Osteoblast (primary cell): ENCODE data around the gene ZBED1. TPM values are rescaled to one million over a fixed set of nuclear protein-coding genes. Genes with fewer than 3 reads are reported as not detected.
A peak's percentile ranks its signal among the peaks of the same experiment; 100 is the strongest.

ENCODE experiments used
- DNase-seq: peaks from one replicate; pipeline ENCODE4 v3.0.0; 2011; ENCODE audit warnings: low spot score, mixed read lengths; ENCODE audit not compliant: insufficient read length; ENCODE audit errors: missing footprints
- H2AFZ ChIP-seq: 2 replicates; pipeline ENCODE4 v1.6.0; 2011; ENCODE audit warnings: mild to moderate bottlenecking, low read length
- H3K27ac ChIP-seq: 2 replicates; pipeline ENCODE4 v1.5.1; 2011; ENCODE audit warnings: mild to moderate bottlenecking, low read depth, low read length, moderate library complexity
- H3K27me3 ChIP-seq: 2 replicates; pipeline ENCODE4 v1.6.0; 2012; ENCODE audit warnings: mild to moderate bottlenecking, control low read depth, inconsistent platforms, low read length, moderate library complexity; ENCODE audit not compliant: insufficient read depth
- H3K36me3 ChIP-seq: 2 replicates; pipeline ENCODE4 v1.5.1; 2011; ENCODE audit warnings: mild to moderate bottlenecking, low read length, control low read depth, moderate library complexity; ENCODE audit not compliant: insufficient read depth
- H3K4me1 ChIP-seq: 2 replicates; pipeline ENCODE4 v1.5.1; 2011; ENCODE audit warnings: mild to moderate bottlenecking, low read length, control low read depth, moderate library complexity; ENCODE audit not compliant: insufficient read depth
- H3K4me2 ChIP-seq: 2 replicates; pipeline ENCODE4 v1.6.0; 2011; ENCODE audit warnings: mild to moderate bottlenecking, low read length; ENCODE audit not compliant: insufficient read depth
- H3K4me3 ChIP-seq: fragments of 200-600 bp; sonication (generic); 3 replicates; pipeline ENCODE4 v1.5.1; 2012; ENCODE audit warnings: mild to moderate bottlenecking, low read length, inconsistent platforms; ENCODE audit not compliant: insufficient read depth
- H3K79me2 ChIP-seq: 2 replicates; pipeline ENCODE4 v1.6.0; 2012; ENCODE audit warnings: mild to moderate bottlenecking, low read length, control low read depth, inconsistent platforms; ENCODE audit not compliant: insufficient read depth
- H3K9me3 ChIP-seq: 2 replicates; pipeline ENCODE4 v1.5.1; 2011; ENCODE audit warnings: low read depth, low read length, control low read depth
- H4K20me1 ChIP-seq: 2 replicates; pipeline ENCODE4 v1.6.0; 2012; ENCODE audit warnings: mild to moderate bottlenecking, low read length, control low read depth; ENCODE audit not compliant: insufficient read depth
- CTCF ChIP-seq: IDR thresholded peaks from 2 replicates; pipeline ENCODE4 v1.5.1; 2011; ENCODE audit warnings: mild to moderate bottlenecking, low read depth, low read length, moderate library complexity; ENCODE audit errors: extremely low read depth
- total RNA-seq: library from RNA; depleted of rRNA; stranded (reverse); fragments of >200 nt; gene quantifications from 2 replicates; pipeline ENCODE4 v1.2.3, GENCODE V29; 2012

ZBED1 gene
- total RNA-seq, 1 donor, result 57.2 TPM

GRCh38 chrX:2446815-2447214 lies 54.0 kb downstream of the ZBED1 start:
- no peak overlapping the region for H3K4me3 ChIP-seq
- H3K36me3 ChIP-seq, result no peaks in the 10 kb centered on the region
- H3K4me1 ChIP-seq, result peaks cover 5% of the 10 kb centered on the region
- peaks cover 14% of the 10 kb centered on the region for H4K20me1 ChIP-seq
- DNase-seq, result no peak
- no peak overlapping the region for H3K4me2 ChIP-seq
- no peaks in the 10 kb centered on the region for H3K27me3 ChIP-seq
- H3K79me2 ChIP-seq, result peaks cover 24% of the 10 kb centered on the region
- H3K27ac ChIP-seq, result no peak overlapping the region
- TF ChIP-seq CTCF, result no peak
- H3K9me3 ChIP-seq, result no peaks in the 10 kb centered on the region
- H2AFZ ChIP-seq, result no peak overlapping the region

- Histone ChIP-seq H3K27ac (no peak overlapping the region), H3K27me3 (no peaks in the 10 kb centered on the region)
- TF ChIP-seq CTCF, result no peak
Observed at GRCh38 chrX:2445662-2446623, 54.8 kb downstream of the ZBED1 start.

GRCh38 chrX:2442694-2443093 lies 58.1 kb downstream of the ZBED1 start:
- H3K36me3 ChIP-seq, result no peaks in the 10 kb centered on the region
- no peak overlapping the region for H2AFZ ChIP-seq
- no peaks in the 10 kb centered on the region for H3K4me1 ChIP-seq
- no peaks in the 10 kb centered on the region for H3K9me3 ChIP-seq
- H3K27me3 ChIP-seq, result no peaks in the 10 kb centered on the region
- H3K27ac ChIP-seq, result no peak overlapping the region
- peaks cover 20% of the 10 kb centered on the region for H4K20me1 ChIP-seq
- no peak overlapping the region for H3K4me3 ChIP-seq
- DNase-seq, result peak; percentile 29
- H3K4me2 ChIP-seq, result no peak overlapping the region
- no peak for TF ChIP-seq CTCF
- H3K79me2 ChIP-seq, result peaks cover 19% of the 10 kb centered on the region

More at GRCh38 chrX:2445662-2446623, 54.8 kb downstream of the ZBED1 start:
- Histone ChIP-seq H4K20me1 (peaks cover 20% of the 10 kb centered on the region), H3K4me3 (no peak overlapping the region), H3K4me2 (no peak overlapping the region), H3K9me3 (no peaks in the 10 kb centered on the region), H3K36me3 (no peaks in the 10 kb centered on the region), H3K79me2 (peaks cover 21% of the 10 kb centered on the region), H2AFZ (no peak overlapping the region), H3K4me1 (no peaks in the 10 kb centered on the region)
- no peak for DNase-seq

- H3K4me1 ChIP-seq, result no peaks in the 10 kb centered on the region
- no peaks in the 10 kb centered on the region for H3K9me3 ChIP-seq
- H3K36me3 ChIP-seq, result no peaks in the 10 kb centered on the region
- no peak overlapping the region for H3K4me2 ChIP-seq
- H3K27ac ChIP-seq, result no peak overlapping the region
- no peak for DNase-seq
- H2AFZ ChIP-seq, result no peak overlapping the region
- no peaks in the 10 kb centered on the region for H3K27me3 ChIP-seq
- no peak for TF ChIP-seq CTCF
- H3K4me3 ChIP-seq, result no peak overlapping the region
- H3K79me2 ChIP-seq, result peaks cover 10% of the 10 kb centered on the region
- peaks cover 11% of the 10 kb centered on the region for H4K20me1 ChIP-seq
Observed at GRCh38 chrX:2441466-2441865, 59.3 kb downstream of the ZBED1 start.
